ACC112 (cell line): ENCODE results near the gene SEC23IP.
"Not testable (repeated sequence)": the region's sequence is repeated elsewhere in the genome, so short reads cannot be mapped to it uniquely, and the experiment has no call there.

ENCODE experiments used
- H2AFZ ChIP-seq: fragments of 200-600 bp; sonication (generic); one replicate; pipeline ENCODE4 v1.6.0; 2017; ENCODE audit warnings: antibody characterized with exemption, low read length; ENCODE audit not compliant: unreplicated experiment
- H3K27ac ChIP-seq: fragments of 200-600 bp; sonication (generic); 2 replicates; pipeline ENCODE4 v1.5.1; 2014; ENCODE audit warnings: low read depth, mild to moderate bottlenecking, antibody characterized with exemption, low read length, moderate library complexity
- H3K27me3 ChIP-seq: fragments of 200-600 bp; sonication (generic); 2 replicates; pipeline ENCODE4 v1.6.1; 2014; ENCODE audit warnings: mild to moderate bottlenecking, antibody characterized with exemption, low read length, moderate library complexity, mixed read lengths; ENCODE audit not compliant: insufficient read depth
- H3K36me3 ChIP-seq: fragments of 200-600 bp; sonication (generic); 2 replicates; pipeline ENCODE4 v1.6.1; 2016; ENCODE audit warnings: mild to moderate bottlenecking, antibody characterized with exemption, low read length, moderate library complexity, mixed read lengths; ENCODE audit not compliant: insufficient read depth
- H3K4me1 ChIP-seq: fragments of 200-600 bp; sonication (generic); one replicate; pipeline ENCODE4 v1.6.1; 2016; ENCODE audit warnings: low read length, mixed read lengths; ENCODE audit not compliant: insufficient read depth, unreplicated experiment, control insufficient read depth
- H3K4me3 ChIP-seq: fragments of 200-600 bp; sonication (generic); 2 replicates; pipeline ENCODE4 v1.5.1; 2014; ENCODE audit warnings: mild to moderate bottlenecking, low read depth, low read length
- H3K79me2 ChIP-seq: fragments of 200-600 bp; sonication (generic); one replicate; pipeline ENCODE4 v1.6.0; 2016; ENCODE audit warnings: low read length; ENCODE audit not compliant: control insufficient read depth, unreplicated experiment, insufficient read depth

SEC23IP gene

DNA sequence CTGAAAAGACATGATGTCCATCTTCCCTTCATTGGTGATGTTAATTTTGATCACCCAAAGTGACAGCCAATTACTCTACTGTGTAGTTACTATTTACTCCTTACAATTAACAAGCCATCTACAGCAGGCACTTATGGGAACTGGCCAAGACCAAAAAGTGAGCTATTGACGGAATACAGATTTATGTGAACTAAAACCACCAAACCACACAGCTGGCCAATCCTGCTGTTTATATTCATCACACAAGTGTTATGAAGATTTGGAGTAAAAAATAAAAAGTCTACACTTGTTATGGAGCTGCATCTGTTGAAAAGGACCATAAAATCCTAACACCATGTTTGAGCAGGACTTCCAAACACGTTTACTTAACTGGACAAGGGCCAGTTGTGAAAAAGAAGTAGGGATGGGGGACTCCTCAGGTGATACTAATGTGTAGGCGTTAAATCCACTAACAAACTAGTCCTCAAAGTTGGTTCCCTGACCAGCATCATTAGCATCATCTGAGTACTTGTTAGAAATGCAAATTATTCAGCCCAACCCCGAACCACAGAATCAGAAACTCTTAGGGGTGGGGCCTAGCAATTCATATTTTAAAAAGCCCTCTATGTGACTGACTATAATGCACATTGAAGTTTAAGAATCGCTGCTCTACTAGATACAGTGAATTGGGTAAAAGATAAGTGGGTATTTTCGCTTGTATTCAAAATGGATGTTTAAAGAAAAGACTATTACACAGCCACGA is 31.5 kb upstream of the SEC23IP start:
- H2AFZ ChIP-seq = no peak overlapping the region
- no peak overlapping the region for H3K4me3 ChIP-seq
- H3K36me3 ChIP-seq = peaks cover 17% of the 10 kb centered on the region
- no peak overlapping the region for H3K27ac ChIP-seq
- peaks cover 85% of the 10 kb centered on the region for H3K79me2 ChIP-seq
- peaks cover 15% of the 10 kb centered on the region for H3K4me1 ChIP-seq
- no peaks in the 10 kb centered on the region for H3K27me3 ChIP-seq

DNA sequence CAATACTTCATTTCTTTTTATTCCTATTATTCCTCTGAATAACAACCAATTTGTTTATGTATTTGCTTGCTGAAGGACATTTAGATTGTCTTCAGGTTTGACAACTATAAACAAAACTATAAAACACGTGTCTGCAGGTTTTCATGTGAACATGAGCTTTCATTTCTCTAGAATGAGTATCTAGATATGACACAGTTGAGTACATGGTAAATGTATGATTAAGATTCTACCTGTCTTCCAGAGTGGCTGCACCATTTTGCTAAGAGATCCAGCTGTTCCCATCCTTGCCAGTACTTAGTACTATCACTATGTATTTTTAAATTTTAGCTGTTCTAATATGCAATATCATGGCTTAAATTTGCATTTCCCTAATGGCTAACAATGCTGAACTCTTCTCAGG is 30.0 kb upstream of the SEC23IP start:
- Histone ChIP-seq H3K4me1 (peaks cover 18% of the 10 kb centered on the region), H3K27ac (no peak overlapping the region), H3K79me2 (peaks cover 95% of the 10 kb centered on the region), H3K36me3 (peaks cover 10% of the 10 kb centered on the region), H2AFZ (no peak overlapping the region), H3K27me3 (no peaks in the 10 kb centered on the region), H3K4me3 (no peak overlapping the region)

DNA sequence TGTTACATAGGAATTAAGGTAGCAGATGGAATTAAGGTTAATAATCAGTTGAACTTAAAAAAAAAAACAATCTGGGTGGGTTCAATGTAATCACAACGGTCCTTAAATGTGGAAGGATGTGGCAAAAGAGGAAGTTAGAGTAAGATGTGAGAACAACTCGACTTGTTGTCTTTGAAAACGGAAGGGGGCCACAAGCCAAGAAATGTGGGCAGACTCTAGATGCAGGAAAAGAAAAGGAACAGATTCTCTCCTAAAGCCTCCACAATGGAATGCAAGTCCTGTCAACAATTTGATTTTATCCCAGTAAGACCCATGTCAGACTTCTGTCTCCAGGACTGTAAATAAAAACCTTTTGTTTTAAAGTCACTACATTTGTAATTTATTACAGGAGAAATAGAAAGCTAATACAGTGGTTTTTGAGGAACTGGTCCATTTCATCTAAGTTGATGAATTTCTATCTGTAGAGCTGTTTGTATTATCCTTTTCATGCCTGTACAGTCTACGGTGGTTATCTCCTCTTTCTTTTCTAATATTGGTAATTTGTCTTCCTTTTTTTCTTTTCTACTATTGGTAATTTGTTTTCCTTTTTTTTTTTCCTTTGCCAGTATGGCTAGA is 28.5 kb upstream of the SEC23IP start:
- Histone ChIP-seq H3K4me1 (peaks cover 28% of the 10 kb centered on the region), H3K4me3 (no peak overlapping the region), H2AFZ (no peak overlapping the region), H3K27ac (no peak overlapping the region), H3K79me2 (peaks cover 97% of the 10 kb centered on the region), H3K27me3 (no peaks in the 10 kb centered on the region), H3K36me3 (no peaks in the 10 kb centered on the region)

DNA sequence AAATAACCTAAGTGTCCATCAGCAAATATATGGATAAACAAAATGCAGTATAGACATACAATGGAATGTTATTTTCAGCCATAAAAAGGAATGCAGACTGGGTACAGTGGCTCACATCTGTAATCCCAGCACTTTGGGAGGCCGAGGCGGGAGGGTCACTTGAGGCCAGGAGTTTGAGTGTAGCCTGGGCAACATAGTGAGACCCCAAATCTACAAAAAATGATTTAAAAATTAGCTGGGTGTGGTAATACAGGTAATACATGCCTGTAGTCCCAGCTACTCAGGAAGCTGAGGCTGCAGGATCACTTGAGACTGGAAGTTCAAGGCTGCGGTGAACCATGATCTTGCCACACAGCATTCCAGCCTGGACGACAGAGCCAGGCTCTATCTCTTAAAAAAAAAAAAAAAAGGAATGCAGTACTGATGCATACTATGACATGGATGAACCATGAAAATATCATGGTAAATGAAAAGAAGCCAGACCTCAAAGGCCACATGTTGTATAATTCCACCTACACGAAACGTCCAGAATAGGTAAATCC is 26.8 kb upstream of the SEC23IP start:
- Histone ChIP-seq H3K36me3 (no peaks in the 10 kb centered on the region), H2AFZ (no peak overlapping the region), H3K27ac (no peak overlapping the region), H3K79me2 (peaks cover 97% of the 10 kb centered on the region), H3K27me3 (no peaks in the 10 kb centered on the region), H3K4me1 (peaks cover 23% of the 10 kb centered on the region), H3K4me3 (no peak overlapping the region)

DNA sequence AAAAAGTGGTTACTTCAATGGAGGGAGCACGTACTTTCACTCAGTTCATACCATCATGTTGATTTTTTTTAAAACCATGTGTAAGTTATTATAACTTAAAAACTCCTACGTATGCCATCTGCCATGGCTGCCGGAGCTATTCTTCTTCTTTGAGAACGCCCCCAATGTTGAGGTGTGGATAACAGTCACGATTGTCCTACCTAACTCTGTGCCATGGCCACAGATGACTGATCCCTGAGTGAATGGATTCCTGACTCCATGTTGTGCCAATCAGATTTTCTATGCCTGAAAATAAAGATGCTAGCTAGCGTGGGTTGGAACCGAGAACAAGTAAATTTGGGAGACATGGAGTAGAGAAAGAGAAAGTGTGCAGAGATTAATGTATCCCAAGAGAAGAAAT is 25.2 kb upstream of the SEC23IP start:
- H3K27me3 ChIP-seq = no peaks in the 10 kb centered on the region
- no peaks in the 10 kb centered on the region for H3K36me3 ChIP-seq
- peaks cover 21% of the 10 kb centered on the region for H3K4me1 ChIP-seq
- no peak overlapping the region for H3K27ac ChIP-seq
- H3K79me2 ChIP-seq = peaks cover 97% of the 10 kb centered on the region
- H3K4me3 ChIP-seq = 0 out of 2 replicates have a peak overlapping the region, but pooled peaks have one; percentile 30
- no peak overlapping the region for H2AFZ ChIP-seq

DNA sequence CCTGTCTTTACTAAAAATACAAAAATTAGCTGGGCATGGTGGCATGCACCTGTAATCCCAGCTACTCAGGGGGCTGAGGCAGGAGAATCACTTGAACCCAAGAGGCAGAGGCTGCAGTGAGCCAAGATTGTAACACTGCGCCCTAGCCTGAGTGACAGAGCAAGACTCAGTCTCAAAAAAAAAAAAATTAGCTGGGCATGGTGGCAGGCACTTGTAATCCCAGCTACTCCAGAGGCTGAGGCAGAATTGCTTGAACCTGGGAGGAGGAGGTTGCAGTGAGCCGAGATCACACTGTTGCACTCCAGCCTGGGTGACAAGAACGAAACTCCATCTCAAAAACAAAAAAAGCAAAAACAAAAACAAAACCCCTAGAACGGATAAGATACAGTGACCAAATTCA is 23.1 kb upstream of the SEC23IP start:
- H3K4me3 ChIP-seq, H2AFZ ChIP-seq, H3K27me3 ChIP-seq, H3K27ac ChIP-seq, H3K36me3 ChIP-seq: not testable (repeated sequence)
- peaks cover 21% of the 10 kb centered on the region for H3K4me1 ChIP-seq
- peaks cover 81% of the 10 kb centered on the region for H3K79me2 ChIP-seq

GRCh38 chr10:119871881-119872609 is 20.5 kb upstream of the SEC23IP start:
- peak overlapping the region; percentile 80 for H3K4me3 ChIP-seq
- H3K4me1 ChIP-seq = peaks cover 21% of the 10 kb centered on the region
- no peaks in the 10 kb centered on the region for H3K27me3 ChIP-seq
- peak overlapping the region; percentile 57 for H2AFZ ChIP-seq
- H3K79me2 ChIP-seq = peaks cover 55% of the 10 kb centered on the region
- H3K27ac ChIP-seq = peak overlapping the region; percentile 46
- no peaks in the 10 kb centered on the region for H3K36me3 ChIP-seq

GRCh38 chr10:119872610-119872859 is 20.0 kb upstream of the SEC23IP start, which contains the start of gene MCMBP:
Gene MCMBP (minus strand): TSS chr10:119872843. CDS start chr10:119872584, 259 bp downstream.
- peaks cover 50% of the 10 kb centered on the region for H3K79me2 ChIP-seq
- peak within 1 kb of the TSS; percentile 80 for H3K4me3 ChIP-seq
- no peaks in the 10 kb centered on the region for H3K36me3 ChIP-seq
- H3K27me3 ChIP-seq = no peaks in the 10 kb centered on the region
- peak within 1 kb of the TSS; percentile 57 for H2AFZ ChIP-seq
- H3K4me1 ChIP-seq = peaks cover 17% of the 10 kb centered on the region
- peak within 1 kb of the TSS; percentile 46 for H3K27ac ChIP-seq

- no peaks in the 10 kb centered on the region for H3K36me3 ChIP-seq
- peaks cover 13% of the 10 kb centered on the region for H3K4me1 ChIP-seq
- no peaks in the 10 kb centered on the region for H3K27me3 ChIP-seq
- H2AFZ ChIP-seq = peak overlapping the region; percentile 57
- peak overlapping the region; percentile 46 for H3K27ac ChIP-seq
- peaks cover 45% of the 10 kb centered on the region for H3K79me2 ChIP-seq
- peak overlapping the region; percentile 80 for H3K4me3 ChIP-seq
Observed at GRCh38 chr10:119872860-119873681, 19.5 kb upstream of the SEC23IP start.

GRCh38 chr10:119878524-119878923 is 14.0 kb upstream of the SEC23IP start:
- Histone ChIP-seq H3K4me1 (no peaks in the 10 kb centered on the region), H3K27ac (no peak overlapping the region), H3K79me2 (no peaks in the 10 kb centered on the region), H2AFZ (no peak overlapping the region), H3K4me3 (no peak overlapping the region), H3K27me3 (no peaks in the 10 kb centered on the region), H3K36me3 (no peaks in the 10 kb centered on the region)
